Mammary epithelial cell (primary cell): Measurements from ENCODE around the gene GPX3.

ENCODE experiments used
- EZH2 ChIP-seq: IDR thresholded peaks from 2 replicates; pipeline ENCODE4 v1.6.1; 2012; ENCODE audit warnings: low read length, inconsistent platforms, borderline replicate concordance
- TF ChIP-seq, protein P1 (sequence below), 2 donors: IDR thresholded peaks in 1 of 2; conservative IDR thresholded peaks in 1 of 2; 2 replicates each; pipeline ENCODE4 v1.5.1; 2011 to 2012; ENCODE audit warnings: inconsistent platforms in 2 of 2, low read length in 2 of 2, mild to moderate bottlenecking in 2 of 2, control low read depth in 1 of 2, low read depth in 1 of 2; ENCODE audit not compliant: insufficient read depth in 1 of 2; ENCODE audit errors: extremely low read depth in 1 of 2

DNA sequence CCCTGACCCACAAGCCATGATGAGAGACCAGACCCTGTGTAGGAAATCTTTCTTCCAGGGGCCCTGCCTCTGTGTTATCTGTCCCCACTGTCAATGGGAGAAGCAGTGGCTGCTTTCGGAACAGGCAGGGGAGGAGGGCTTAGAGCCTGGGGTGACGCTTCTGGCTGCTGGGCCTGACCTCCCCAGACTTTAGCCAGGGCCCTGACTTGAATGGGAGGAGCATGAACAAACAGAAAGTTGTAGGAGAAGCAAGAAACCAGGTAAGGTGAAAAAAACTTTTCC, 12.2 kb upstream of the GPX3 start:
- TF ChIP-seq, protein P1, sequence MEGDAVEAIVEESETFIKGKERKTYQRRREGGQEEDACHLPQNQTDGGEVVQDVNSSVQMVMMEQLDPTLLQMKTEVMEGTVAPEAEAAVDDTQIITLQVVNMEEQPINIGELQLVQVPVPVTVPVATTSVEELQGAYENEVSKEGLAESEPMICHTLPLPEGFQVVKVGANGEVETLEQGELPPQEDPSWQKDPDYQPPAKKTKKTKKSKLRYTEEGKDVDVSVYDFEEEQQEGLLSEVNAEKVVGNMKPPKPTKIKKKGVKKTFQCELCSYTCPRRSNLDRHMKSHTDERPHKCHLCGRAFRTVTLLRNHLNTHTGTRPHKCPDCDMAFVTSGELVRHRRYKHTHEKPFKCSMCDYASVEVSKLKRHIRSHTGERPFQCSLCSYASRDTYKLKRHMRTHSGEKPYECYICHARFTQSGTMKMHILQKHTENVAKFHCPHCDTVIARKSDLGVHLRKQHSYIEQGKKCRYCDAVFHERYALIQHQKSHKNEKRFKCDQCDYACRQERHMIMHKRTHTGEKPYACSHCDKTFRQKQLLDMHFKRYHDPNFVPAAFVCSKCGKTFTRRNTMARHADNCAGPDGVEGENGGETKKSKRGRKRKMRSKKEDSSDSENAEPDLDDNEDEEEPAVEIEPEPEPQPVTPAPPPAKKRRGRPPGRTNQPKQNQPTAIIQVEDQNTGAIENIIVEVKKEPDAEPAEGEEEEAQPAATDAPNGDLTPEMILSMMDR (conservative IDR thresholded peaks at IDR 0.05 in 1 of 2, IDR thresholded peaks at IDR 0.05 in 1 of 2; ENCODE audit: extremely low read depth in 1 of 2, insufficient read depth in 1 of 2, low read depth in 1 of 2, low read length in 2 of 2): no peak
- TF ChIP-seq EZH2: no peak
